Activated T-helper 2 cell treated with anti-CD3 and anti-CD28 coated beads, Interferon-gamma antibody, Interleukin-2, Interleukin-4, amounts not matched to agents 10 μg/mL and 5 μg/mL and 100 μg/mL, durations not matched to agents 14 hours and 24 hours and 36 hours (primary cell): ENCODE data around the gene TTLL11. TPM values are rescaled to one million over a fixed set of nuclear protein-coding genes. Genes with fewer than 3 reads are reported as not detected.

Source experiments
- DNase-seq: peaks from one replicate; pipeline ENCODE4 v3.0.0; 2021; ENCODE audit warnings: low spot score
- H3K27ac Mint-ChIP-seq: one replicate; pipeline ENCODE4 v1.8.0; 2021; ENCODE audit warnings: mixed read lengths
- H3K27me3 Mint-ChIP-seq: one replicate; pipeline ENCODE4 v1.8.0; 2021; ENCODE audit warnings: low read depth, mixed read lengths
- H3K36me3 Mint-ChIP-seq: one replicate; pipeline ENCODE4 v1.8.0; 2021; ENCODE audit warnings: low read depth, mixed read lengths
- H3K4me1 Mint-ChIP-seq: one replicate; pipeline ENCODE4 v1.8.0; 2021; ENCODE audit warnings: low read depth, mixed read lengths
- H3K4me3 Mint-ChIP-seq: one replicate; pipeline ENCODE4 v1.8.0; 2021; ENCODE audit warnings: low read depth, mild to moderate bottlenecking, moderate library complexity, mixed read lengths
- H3K9me3 Mint-ChIP-seq: one replicate; pipeline ENCODE4 v1.8.0; 2021; ENCODE audit warnings: mixed read lengths
- intact Hi-C: fragments of 100-400 bp; cut with micrococcal nuclease; formaldehyde crosslinking; loops from one replicate; pipeline ENCODE4 v1.15.1; 2023
- total RNA-seq: library from RNA; stranded (reverse); gene quantifications from 2 replicates; pipeline ENCODE4 v1.2.3, GENCODE V29; 2022

The TTLL11 gene
- total RNA-seq, 1 donor from 2014 or later: 2.2 TPM

DNA sequence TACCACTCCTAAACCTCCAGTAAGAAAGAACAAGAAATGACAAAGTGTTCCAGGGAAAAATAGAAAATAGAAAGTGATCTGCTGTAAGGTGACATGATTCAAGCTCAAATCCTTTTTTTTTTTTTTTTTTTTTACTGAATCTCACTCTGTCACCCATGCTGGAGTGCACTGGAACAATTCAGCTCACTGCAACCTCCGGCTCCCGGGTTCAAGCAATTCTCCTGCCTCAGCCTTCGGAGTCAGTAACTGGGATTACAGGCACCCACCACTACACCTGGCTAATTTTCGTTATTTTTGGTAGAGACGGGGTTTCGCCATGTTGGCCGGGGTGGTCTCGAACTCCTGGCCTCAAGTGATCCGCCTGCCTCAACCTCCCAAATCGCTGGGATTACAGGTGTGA, 35.9 kb downstream of the TTLL11 start:
- intact Hi-C loops: no loop called here
- Mint-ChIP-seq H3K27me3 (peaks cover 15% of the 10 kb centered on the region), H3K4me1 (peaks cover 4% of the 10 kb centered on the region), H3K27ac (no peak overlapping the region), H3K36me3 (no peaks in the 10 kb centered on the region), H3K4me3 (no peak overlapping the region), H3K9me3 (no peaks in the 10 kb centered on the region)
- DNase-seq: no peak

GRCh38 chr9:122056484-122056883, 36.6 kb downstream of the TTLL11 start:
- H3K4me1 Mint-ChIP-seq: peaks cover 8% of the 10 kb centered on the region
- H3K9me3 Mint-ChIP-seq: no peaks in the 10 kb centered on the region
- DNase-seq: no peak
- H3K27me3 Mint-ChIP-seq: peaks cover 13% of the 10 kb centered on the region
- H3K27ac Mint-ChIP-seq: no peak overlapping the region
- intact Hi-C loops: no loop called here
- H3K36me3 Mint-ChIP-seq: no peaks in the 10 kb centered on the region
- H3K4me3 Mint-ChIP-seq: no peak overlapping the region

DNA sequence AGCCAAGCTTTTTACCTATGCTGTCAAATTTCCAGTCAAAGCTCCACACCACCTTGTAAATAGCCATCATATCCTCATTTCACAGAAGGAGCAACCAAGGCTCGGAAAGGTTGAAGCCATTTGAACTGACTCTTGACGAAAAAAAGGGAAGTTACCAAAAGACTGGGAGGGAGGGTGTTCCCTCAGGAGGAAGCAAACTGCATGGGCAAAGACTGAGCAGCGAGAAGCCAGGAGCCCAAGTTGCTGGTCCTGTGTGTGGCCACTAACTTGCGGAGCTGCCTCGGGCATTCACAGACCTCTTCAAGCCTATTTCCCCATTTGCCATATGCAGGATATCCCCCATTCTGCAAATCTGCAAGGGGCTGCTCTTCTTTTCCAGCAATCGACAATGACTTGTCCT, 37.4 kb downstream of the TTLL11 start:
- H3K27me3 Mint-ChIP-seq: peaks cover 13% of the 10 kb centered on the region
- H3K4me3 Mint-ChIP-seq: no peak overlapping the region
- no peak for DNase-seq
- intact Hi-C loops: no loop called here
- no peaks in the 10 kb centered on the region for H3K9me3 Mint-ChIP-seq
- H3K27ac Mint-ChIP-seq: no peak overlapping the region
- no peaks in the 10 kb centered on the region for H3K36me3 Mint-ChIP-seq
- H3K4me1 Mint-ChIP-seq: peaks cover 12% of the 10 kb centered on the region

DNA sequence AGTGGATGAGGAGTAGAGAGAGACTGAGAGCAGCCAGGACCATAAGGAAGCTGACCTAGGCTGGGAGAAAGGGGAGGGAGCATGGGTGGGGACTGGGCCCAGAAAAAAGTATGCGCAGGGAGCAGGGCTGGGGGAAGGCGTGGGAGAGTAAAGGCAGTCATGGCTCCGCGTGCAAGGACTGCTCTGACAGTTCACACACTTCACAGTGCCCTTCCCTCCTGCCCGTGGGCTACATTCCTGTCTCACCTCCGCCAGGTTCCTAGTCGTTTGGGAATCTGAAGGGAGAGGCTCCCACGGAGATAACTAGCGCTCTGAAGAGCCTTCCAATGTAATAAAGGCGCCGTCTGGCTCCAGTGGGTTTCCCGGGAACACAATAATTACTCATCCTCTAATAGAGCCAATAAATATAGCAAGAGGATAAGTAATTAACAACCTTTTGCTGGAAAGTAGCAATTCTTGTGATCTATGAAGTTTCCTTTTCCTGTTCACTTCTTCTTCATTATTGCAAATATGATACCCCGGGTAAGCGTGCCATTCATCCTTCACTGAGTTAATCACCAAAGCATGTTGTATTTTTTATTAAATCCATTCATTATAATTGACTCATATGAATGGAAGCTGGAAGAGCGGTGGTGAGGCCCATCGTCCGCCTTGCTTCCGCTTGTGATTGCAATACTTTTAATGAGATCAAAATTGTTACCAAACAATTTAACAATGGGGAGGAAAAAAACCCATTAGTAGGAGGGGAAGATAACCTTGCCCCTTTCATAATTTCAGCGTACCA, 39.3 kb downstream of the TTLL11 start:
- H3K9me3 Mint-ChIP-seq: no peaks in the 10 kb centered on the region
- no peak overlapping the region for H3K27ac Mint-ChIP-seq
- H3K27me3 Mint-ChIP-seq: peaks cover 13% of the 10 kb centered on the region
- no peak for DNase-seq
- peaks cover 12% of the 10 kb centered on the region for H3K4me1 Mint-ChIP-seq
- intact Hi-C loops: loop anchor here (5.0 kb wide), 1 partner anchor 161 kb away; no protein-coding TSS in a partner anchor
- no peaks in the 10 kb centered on the region for H3K36me3 Mint-ChIP-seq
- H3K4me3 Mint-ChIP-seq: no peak overlapping the region

DNA sequence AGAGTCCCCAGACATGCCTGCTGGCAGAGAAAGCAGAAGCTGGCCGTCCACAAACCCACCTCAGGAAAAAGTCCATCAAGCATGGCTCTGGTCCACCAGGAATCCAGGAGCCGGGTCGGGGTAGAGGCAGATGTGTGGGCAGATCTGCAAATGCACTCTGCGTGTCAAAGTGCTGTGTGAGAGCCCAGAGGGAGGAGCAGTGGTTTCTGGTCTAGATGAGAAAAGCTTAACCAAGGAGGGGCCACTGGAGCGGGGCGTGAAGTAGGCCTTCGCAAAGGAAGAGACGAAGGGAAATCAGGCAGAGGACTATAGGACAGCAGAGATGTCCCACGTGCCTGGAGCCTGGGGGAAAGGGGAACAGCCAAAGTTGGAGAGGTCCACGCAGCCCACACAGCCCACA, 40.0 kb downstream of the TTLL11 start:
- Mint-ChIP-seq H3K9me3 (no peaks in the 10 kb centered on the region), H3K36me3 (no peaks in the 10 kb centered on the region), H3K4me1 (peaks cover 12% of the 10 kb centered on the region), H3K27ac (no peak overlapping the region), H3K4me3 (no peak overlapping the region), H3K27me3 (peaks cover 17% of the 10 kb centered on the region)
- intact Hi-C loops: loop anchor here (5.0 kb wide), 1 partner anchor 161 kb away; no protein-coding TSS in a partner anchor
- DNase-seq: no peak

DNA sequence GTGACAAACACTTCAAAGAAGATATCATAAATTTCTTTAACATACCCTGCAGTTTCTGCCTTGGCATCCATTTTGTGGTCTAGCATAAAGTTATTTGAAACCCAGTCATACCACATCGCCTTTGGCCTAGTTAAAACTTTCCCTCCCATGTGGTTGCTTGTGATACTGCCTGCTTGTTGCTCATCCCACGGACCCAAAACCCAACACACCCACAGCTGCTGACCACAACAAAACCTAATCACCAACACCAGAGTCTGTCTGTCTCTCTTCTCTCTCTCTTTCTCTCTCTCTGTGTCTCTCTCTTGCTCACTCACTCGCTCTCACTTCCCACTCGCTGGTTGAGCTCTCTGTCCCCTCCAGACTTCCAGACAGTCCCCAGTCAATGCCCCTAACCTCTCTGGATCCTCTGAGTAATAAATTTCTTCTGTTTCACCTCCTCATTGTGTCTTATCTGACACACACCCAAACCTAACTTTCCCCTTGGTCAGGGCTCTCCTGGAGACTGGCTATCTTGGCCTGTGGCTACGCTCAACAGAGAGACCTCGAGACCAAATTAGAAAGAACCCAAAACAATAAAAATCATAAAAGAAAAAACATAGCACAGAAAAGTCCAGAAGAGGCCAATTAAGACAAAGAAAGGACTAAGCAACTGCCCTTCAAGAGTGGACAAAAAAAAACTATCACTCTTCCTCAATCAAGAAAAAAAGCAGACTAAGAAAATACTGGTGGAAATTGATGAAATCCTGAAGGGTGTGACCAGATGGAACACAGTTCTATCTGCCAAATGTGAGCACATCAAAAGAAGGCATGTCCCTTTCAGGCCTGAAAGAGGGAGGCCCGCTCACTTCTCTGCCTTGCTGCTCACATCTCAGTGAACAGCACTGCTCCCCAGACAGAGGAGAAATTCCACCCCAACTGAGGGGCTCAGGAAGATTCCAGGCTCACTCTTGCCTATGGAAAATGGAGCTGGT, 41.5 kb downstream of the TTLL11 start:
- no peaks in the 10 kb centered on the region for H3K9me3 Mint-ChIP-seq
- H3K36me3 Mint-ChIP-seq: no peaks in the 10 kb centered on the region
- H3K4me3 Mint-ChIP-seq: no peak overlapping the region
- peaks cover 12% of the 10 kb centered on the region for H3K4me1 Mint-ChIP-seq
- H3K27me3 Mint-ChIP-seq: peaks cover 21% of the 10 kb centered on the region
- DNase-seq: no peak
- H3K27ac Mint-ChIP-seq: peak overlapping the region; percentile 23
- intact Hi-C loops: loop anchor here (1.0 to 5.0 kb wide), 2 partner anchors 159 to 756 kb away; no protein-coding TSS in a partner anchor

GRCh38 chr9:122050167-122050566, 42.9 kb downstream of the TTLL11 start:
- Mint-ChIP-seq H3K4me1 (peaks cover 12% of the 10 kb centered on the region), H3K27me3 (peaks cover 23% of the 10 kb centered on the region), H3K9me3 (no peaks in the 10 kb centered on the region), H3K4me3 (no peak overlapping the region), H3K27ac (no peak overlapping the region), H3K36me3 (no peaks in the 10 kb centered on the region)
- no peak for DNase-seq
- intact Hi-C loops: loop anchor here (5.0 kb wide), 1 partner anchor 158 kb away; no protein-coding TSS in a partner anchor

GRCh38 chr9:122042056-122042455, 51.1 kb downstream of the TTLL11 start:
- Mint-ChIP-seq H3K9me3 (no peaks in the 10 kb centered on the region), H3K4me3 (no peak overlapping the region), H3K27ac (no peak overlapping the region), H3K36me3 (no peaks in the 10 kb centered on the region), H3K4me1 (no peaks in the 10 kb centered on the region), H3K27me3 (peaks cover 3% of the 10 kb centered on the region)
- intact Hi-C loops: no loop called here
- no peak for DNase-seq

DNA sequence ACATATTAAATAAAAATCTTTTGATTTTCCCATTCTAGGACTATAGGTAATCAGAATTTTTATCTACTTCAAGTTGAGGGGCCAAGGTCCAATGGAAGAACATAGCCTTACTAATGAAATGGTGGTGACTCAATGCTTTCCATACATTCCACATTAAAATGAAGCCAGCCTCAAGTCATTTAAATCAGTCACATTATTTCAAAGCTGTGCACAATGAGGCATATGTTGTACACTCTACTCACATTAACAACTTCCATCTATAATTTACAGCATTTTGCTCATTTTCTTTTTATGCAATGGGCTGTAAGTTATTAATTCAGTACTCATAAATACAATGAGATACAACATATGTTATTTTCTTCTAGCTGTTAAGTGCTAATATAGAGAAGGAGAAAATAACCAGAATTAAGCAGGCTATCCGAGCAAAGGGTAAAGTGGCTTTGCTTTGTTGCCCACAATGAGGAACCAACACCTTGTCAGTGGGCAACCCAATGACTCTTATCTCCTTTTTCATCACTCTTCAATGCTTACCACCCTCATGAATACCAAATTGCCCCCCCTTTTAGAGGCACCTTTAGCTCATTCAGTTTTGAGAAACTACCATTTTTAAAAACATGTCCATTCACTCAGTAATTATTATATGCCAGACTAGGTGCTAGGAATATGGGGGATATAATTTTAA, 52.4 kb downstream of the TTLL11 start:
- no peaks in the 10 kb centered on the region for H3K9me3 Mint-ChIP-seq
- no peak overlapping the region for H3K4me3 Mint-ChIP-seq
- H3K4me1 Mint-ChIP-seq: no peaks in the 10 kb centered on the region
- no peak for DNase-seq
- no peak overlapping the region for H3K27ac Mint-ChIP-seq
- intact Hi-C loops: no loop called here
- H3K36me3 Mint-ChIP-seq: no peaks in the 10 kb centered on the region
- H3K27me3 Mint-ChIP-seq: no peaks in the 10 kb centered on the region

GRCh38 chr9:122039234-122039633, 53.9 kb downstream of the TTLL11 start:
- no peaks in the 10 kb centered on the region for H3K36me3 Mint-ChIP-seq
- DNase-seq: no peak
- no peak overlapping the region for H3K4me3 Mint-ChIP-seq
- intact Hi-C loops: no loop called here
- no peaks in the 10 kb centered on the region for H3K27me3 Mint-ChIP-seq
- no peaks in the 10 kb centered on the region for H3K9me3 Mint-ChIP-seq
- no peaks in the 10 kb centered on the region for H3K4me1 Mint-ChIP-seq
- H3K27ac Mint-ChIP-seq: no peak overlapping the region

DNA sequence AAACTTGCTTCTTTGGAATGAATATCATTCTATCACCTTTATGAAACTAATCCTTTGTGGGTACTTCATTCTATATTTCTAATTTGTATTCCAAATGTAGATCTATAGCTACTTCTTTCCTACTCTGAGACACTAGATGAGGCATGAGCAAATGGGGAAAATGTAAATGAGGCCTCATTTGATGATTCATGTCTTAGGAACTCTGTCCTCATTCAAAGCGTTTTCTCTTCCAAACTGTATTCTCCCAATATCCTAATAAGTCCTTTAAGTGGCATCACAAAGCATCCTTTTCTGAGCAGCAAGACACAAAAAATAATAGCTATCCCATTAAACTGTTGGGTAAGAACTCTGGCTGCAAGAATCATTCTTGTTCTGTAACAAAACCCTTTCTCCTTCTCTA, 56.1 kb downstream of the TTLL11 start:
- Mint-ChIP-seq H3K36me3 (no peaks in the 10 kb centered on the region), H3K4me1 (no peaks in the 10 kb centered on the region), H3K27ac (no peak overlapping the region), H3K4me3 (no peak overlapping the region), H3K9me3 (no peaks in the 10 kb centered on the region), H3K27me3 (no peaks in the 10 kb centered on the region)
- no peak for DNase-seq
- intact Hi-C loops: no loop called here

DNA sequence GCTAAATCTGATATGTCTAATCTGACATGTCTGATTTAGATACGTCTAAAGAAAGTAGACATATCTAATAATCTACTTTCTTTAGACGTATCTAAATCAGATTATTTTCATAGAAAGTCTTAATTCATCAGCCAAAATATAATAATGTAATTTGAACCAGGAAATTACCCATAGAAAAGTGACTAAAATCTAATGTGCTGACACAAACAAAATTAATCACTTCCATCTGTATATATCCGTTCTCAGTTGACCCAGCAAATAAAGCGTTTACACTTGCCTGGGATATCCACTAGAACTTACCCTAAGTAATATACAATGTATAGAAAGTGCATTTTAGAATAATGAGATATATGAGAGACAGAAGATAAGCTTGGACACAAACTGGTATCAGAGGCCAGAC, 56.7 kb downstream of the TTLL11 start:
- no peaks in the 10 kb centered on the region for H3K9me3 Mint-ChIP-seq
- no peaks in the 10 kb centered on the region for H3K36me3 Mint-ChIP-seq
- no peak for DNase-seq
- H3K4me3 Mint-ChIP-seq: no peak overlapping the region
- intact Hi-C loops: no loop called here
- no peaks in the 10 kb centered on the region for H3K4me1 Mint-ChIP-seq
- H3K27ac Mint-ChIP-seq: no peak overlapping the region
- no peaks in the 10 kb centered on the region for H3K27me3 Mint-ChIP-seq
